Kasumi-1 (cell line): ENCODE results near the gene SLC15A4.
"Not testable (repeated sequence)": the region's sequence is repeated elsewhere in the genome, so short reads cannot be mapped to it uniquely, and the experiment has no call there.

Source experiments
- DNase-seq, 2 experiments: peaks; one replicate each; lab custom pipeline; 2025; lab: John Stamatoyannopoulos, UW

The SLC15A4 gene

DNA sequence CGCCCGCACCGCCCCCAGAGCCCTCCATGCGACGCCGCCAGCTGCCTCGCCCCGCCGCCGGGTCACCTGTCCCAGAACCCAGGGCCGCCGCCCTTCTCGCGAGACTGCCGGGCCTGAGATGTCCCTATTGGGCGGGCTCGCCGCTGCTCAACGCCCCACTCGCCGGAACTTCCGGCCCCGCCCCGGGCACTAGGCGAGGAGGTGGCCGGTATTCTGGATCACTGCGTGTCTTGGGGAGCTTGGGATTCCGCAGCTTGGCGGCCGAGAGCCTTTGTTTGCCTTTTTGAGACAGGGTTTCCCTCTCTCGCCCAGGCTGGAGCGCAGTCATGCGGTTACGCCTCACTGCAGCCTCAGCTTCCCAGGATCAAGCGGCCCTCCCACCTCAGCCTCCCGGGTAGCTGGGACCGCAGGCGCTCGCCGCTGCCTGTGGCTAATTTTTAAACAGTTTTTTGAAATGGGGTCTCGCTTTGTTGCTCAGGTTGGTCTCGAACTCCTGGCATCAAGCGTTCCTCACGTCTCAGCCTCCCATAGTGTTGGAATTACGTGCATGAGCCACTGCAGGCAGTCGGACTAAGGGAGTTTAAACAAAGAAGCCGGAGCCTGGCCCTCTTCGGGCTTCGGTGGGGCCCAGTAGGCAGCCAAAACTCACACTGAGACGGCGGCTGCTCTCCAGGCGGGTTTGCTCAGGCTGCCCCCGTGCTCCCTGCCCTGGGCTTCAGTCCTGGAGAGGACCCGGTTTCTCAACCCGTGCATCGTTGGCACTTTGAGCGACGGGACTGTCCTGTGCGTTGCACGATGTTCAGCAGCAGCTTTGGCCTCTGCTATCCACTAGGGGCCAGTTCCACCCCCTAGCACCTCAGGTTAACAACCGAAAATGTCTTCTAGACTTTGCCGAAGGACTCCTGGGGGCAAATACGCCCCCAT lies at the start of gene SLC15A4:
SLC15A4 (minus strand) TSS at position 43 of the 924 bp plus-strand sequence; CDS start at position 28, 15 bp downstream.
- peak; percentile 83 to 86 for DNase-seq

DNA sequence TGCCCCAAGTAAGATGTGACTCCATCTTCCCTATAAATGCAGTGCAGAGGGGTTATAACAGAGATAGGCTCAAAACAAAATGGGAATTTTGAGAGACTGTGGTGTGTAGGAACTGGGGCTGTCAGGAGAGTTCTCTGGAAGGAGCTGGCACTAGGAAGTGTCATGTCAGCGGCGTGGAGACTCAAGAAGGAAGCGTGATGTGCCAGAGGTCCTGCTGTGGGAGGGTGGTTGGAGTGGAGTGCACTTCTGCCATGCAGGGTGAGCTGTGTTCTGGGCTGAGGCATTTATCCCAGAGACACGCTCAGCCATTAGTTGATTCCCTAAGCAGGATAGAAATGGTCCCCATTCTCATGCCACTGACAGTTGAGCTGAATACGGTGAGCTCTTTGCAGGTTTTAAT lies 48.5 kb upstream of the SLC15A4 start:
- DNase-seq, result no peak

DNA sequence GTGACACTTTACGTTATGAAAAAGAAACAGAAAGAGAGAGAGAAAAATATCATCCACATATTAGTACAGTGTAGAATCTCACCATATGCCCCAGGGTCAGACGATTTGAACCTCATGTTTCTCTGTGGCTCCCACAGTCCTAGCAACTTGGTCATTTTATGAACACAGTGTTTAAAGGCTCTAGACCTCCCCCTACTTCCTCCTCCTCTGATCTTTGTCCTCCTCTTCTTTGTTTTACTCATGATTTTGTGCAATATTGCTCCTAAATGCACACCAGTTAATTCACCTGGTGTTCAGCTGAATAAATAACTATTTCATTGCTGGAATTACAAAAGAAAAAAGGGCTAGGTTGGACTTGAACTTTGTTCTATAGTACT lies 47.7 kb upstream of the SLC15A4 start:
- DNase-seq, result no peak

DNA sequence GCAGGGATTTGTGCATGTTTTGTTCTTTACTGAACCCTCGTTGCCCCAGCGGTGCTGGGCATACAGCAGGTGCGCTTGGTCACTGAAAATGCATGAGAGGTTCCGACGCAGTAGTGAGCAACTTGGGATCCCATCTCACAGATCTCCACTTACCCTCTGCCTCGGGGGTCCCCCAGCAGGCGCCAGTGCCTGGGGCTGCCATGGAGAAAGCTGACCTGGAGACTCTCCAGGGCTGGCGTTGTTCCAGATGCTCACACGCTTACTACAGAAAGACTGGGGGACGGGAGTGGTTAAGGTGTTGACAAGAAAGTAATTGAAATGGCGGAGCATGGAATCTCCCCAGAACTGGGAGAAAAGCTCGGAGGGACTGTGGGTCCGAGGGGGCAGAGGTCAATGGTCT lies 43.7 kb upstream of the SLC15A4 start:
- DNase-seq, result no peak

DNA sequence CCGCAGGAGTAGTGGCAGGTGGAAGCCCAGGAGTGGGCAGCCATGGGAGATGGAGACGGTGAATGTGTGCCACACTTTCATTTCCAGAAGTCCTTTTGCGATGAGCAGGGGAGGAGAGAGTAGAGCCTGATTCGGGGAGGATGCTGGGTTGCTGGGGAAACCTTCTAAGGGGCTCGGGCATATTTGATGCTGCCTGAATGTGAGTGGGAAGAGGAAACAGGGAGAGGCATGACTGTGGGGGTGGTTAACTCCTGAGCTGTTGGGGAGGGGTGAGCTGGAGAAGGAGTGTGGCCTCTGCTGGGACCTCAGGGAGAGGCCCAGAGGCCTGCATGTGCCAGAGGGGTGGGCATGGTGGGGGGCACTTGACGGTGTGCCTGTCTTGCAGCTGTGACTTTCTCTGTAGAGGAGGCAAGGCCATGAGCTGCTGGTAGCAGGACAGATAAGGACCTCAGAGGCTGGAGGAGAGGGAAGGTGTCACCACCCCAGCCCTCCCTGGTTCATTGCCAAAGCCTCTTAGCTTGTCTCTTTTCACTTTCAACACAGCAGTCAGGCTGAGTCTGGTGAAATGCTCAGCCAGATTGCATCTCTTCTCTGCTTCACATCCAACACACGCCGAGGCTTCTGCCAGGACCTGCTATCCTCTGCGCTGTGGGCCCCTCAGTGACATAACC lies 40.9 kb upstream of the SLC15A4 start:
- no peak for DNase-seq

DNA sequence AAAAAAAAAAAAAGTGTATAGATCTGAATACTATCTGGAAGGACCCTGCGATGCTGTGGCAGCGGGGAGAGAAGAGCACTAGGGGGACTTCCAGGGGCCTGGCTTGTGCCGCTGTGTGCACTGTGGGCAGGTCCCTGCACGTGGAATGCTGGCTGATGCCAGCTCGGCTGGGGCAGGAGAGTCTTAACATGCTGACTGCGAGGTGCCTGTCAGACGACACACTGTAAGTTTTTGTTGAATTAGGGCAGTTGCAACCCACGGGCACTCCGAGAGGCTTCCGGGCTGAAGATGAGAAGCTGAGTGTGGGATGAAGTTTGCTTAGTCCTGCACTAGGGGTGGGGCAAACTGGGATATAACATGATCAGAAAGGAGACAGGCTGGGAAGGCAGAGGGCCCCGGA lies 40.2 kb upstream of the SLC15A4 start:
- no peak for DNase-seq

DNA sequence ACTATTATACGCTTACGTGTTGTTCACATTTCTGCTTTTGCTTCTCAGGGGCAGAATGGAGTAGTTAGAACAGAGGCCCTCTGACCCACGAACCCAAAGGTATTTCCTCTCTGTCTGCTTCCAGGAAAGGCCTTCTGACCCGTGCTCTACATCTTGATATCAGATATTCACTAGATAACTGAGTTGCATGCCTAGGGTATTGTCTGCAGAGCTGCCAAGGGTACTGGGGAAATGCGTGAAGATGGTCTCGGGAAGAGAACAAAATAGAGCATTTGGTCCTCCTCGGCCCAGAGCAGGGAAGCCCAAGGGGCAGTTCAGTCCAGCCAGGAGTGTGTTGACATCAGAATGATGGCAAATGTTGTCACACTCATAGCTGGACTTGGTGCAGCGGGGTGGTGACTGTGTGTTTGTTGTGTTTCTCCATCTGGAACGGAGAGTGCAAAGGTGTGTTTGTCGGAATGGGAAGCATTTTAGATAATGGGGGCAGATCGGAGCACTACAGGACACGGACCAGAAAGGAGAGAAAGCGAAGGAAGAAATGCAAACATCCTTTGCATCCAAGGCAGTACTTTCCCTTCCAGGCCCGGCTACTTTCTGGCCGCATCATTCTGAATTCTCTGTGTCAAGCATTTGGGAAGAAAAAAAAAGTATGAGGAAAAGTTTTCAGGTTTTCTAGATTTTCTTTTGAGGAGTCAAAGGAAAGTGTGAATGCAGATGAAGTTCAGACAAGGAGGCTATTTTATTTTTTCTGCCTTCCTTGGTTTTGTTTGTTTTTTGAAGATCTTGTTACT lies 37.7 kb upstream of the SLC15A4 start:
- no peak for DNase-seq

DNA sequence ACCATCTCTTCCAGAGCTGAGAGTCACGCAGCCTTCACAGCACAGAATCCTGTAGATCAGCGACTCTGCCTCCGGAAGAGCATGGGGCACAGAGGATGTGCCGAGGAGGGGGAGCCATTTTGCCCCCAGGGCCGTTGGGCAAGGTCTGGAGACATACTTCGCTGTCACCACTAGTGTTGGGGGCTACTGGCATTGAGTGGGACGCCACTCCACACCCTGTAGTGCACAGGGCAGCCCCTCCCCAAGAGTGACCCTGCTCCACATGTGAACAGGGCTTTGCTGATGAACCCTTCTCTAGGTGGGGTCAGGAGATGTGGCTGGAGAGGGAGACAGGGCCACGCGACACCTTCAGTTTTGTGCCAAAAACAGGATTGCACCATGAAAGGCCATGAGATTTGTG lies 35.6 kb upstream of the SLC15A4 start:
- DNase-seq, result no peak

DNA sequence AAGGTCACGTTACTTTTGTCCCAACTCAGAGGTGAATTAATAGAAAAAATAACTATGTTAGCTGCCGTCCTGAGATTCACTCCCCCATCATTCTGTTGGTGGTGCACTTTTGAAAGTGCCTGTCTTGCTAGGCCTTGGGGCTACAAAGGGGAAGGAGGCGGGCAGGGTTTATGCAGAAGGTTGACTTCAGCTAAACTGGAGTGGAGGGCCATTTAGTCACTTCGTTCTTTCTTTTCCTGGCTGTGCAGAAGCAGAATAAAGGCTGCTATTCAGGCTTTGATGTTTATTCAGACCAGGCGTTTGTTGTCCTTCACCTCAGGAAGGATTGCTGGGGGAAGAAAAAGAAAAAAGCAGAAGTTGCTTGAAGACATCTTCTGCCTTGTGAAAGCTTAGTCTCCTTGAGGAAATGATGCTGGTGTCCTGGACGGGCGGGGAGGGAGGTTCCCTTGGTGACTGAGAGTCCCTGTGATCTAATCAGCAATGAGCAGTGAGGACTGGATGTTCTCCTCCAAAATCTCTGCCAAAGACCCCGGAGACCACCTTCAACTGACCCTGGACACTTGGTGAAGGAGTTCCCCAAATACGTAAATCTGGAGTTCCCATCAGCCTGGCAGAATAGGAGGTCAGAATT lies 33.5 kb upstream of the SLC15A4 start:
- no peak for DNase-seq

DNA sequence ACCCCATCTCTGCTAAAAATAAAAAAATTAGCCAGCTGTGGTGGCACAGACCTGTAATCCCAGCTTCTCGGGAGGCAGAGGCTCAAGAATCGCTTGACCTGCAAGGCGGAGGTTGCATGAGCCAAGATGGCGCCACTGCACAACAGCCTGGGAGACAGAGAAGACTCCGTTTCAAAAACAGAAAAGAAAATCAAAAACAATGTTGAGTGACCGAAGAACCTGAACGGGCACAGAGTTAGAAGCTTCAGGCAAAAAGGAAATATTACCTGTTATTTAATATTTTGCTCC lies 33.0 kb upstream of the SLC15A4 start:
- DNase-seq, result no peak

DNA sequence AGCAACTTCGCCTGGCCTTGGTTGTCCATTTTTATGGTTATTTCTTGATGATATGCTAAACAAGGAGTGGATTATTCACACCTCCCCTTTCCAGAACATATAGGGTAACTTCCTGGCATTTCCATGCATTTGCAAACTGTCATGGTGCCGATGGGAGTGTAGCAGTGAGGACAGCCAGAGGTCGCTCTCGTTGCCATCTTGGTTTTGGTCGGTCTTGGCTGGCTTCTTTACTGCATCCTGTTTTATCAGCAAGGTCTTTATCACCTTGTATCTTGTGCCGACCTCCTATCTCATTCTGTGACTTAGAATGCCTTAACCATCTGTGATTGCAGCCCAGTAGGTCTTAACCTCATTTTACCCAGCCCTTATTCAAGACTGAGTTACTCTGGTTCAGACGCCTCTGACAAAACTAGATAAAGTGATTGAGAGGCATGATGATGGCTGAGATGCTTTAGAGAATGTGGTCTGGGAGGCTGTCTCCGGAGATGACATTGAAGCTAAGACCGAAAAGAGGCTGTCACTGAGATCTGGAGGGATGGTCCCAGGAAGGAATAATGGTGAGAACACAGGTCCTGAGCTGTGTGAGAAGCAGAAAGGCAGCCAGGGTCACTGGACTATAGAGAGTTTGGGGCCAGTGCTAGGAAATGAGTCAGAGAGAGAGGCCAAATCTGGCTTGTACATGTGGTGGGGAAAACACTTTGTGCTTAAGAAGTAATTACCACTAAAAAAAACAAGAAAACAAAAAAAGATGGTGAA lies 32.5 kb upstream of the SLC15A4 start:
- DNase-seq, result no peak

DNA sequence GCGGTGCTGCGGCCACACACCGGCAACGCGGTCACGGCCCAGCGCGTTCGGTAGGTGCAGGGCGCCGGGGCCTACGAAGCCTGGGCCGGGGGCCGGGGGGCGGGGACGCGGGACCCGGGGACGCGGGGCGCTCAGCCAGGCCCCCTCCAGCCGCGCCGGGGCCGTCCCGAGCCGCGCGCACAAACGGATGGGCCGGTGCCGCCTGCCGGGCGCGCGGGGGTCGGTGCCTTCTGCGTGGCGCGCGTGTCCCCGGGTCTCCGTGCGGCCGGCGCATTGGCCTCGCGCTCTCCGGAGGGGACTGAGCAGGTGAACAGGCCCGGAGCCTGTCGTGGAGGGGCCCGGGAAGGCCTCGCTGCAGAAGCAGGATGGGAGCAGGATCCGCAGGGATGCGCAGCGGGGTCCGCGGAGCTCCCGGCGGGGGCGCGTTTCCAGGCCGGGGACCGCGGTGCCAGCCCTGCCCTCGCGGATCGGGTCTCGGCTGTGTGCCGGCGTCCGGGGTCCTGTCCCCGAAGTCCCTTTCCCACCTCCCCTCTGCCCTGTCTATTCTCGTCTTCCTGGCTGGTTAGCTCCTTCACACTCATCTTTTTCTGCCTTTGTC lies 29.9 kb upstream of the SLC15A4 start:
- DNase-seq, result no peak

DNA sequence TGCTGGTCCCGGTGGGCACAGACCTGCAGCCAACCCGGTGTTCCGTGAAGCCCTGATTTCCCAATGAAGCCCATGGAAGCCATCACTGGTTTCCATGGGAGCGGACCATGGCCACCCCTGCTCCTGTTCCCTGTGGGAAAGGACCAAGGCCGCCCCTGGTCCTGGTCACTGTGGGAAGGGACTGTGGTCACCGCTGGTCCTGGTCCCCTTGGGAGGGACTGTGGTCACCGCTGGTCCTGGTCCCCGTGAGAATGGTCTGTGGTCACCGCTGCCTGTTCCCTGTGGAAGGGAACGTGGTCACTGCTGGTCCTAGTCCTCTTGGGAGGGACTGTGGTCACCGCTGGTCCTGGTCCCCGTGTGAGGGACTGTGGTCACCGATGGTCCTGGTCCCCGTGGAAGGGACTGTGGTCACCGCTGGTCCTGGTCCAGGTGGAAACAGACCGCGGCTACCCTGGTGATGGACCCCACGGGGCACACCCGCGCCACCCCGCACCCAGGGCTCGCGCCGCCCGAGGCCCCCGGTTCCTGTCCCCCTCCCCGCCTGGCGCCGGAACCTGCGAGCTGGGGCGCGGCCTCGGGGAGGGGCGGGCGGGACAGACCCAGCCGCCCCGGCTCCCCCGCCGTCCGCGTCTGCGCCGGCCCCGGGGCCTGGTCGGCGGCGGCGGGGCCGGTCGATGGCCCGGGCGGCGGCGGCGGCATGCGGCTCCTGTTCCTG lies 29.3 kb upstream of the SLC15A4 start, which contains the start of gene GLT1D1:
GLT1D1 (plus strand) TSS at position 594 of the 715 bp plus-strand sequence; CDS start at position 698, 104 bp downstream.
- DNase-seq, result no peak

DNA sequence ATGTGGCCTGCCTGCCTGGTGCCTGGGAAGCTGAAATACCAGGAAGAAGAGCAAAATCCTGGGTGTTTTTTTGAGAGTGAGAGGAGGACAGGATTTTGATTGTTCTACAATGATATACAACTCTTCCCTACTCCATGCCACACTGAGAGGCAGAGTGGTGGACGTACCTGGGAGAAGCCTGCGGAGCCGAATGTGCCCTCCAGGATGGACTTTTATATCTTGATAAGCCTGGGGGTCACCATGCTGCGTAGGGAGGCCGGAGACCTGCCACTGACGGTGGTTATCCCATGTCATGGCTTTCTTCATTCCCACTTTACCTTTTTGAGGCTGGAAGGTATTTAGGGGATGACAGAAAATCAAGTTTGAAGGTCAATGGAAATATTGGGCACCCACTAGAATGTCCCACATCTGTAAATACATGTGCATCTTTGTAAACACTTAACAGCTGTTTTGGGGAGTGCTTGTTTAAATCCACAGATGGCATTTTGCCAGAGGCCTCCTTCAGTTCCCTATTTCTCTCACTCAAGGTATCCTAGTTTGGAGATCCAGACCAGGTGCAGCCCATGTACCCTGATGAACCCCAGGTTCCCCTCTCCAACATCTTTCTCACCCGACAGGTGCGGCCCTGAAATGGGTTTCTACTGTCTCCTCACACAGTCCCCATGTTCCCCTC lies 28.4 kb upstream of the SLC15A4 start:
- no peak for DNase-seq

DNA sequence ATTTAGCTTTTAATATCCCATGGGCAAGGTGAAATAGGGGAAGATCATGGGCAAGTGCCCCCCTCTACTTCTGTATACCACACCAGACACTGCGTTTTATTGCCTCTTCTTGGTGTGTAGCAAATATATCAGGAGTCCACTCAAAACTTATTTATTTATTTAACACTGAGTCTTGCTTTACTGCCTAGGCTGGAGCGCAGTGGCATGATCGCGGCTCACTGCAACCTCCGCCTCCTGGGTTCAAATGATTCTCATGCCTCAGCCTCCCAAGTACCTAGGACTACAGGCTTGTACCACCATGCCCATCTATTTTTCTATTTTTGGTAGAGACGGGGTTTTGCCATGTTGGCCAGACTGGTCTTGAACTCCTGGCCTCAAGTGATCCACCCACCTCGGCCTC lies 27.7 kb upstream of the SLC15A4 start:
- not testable (repeated sequence) for DNase-seq

DNA sequence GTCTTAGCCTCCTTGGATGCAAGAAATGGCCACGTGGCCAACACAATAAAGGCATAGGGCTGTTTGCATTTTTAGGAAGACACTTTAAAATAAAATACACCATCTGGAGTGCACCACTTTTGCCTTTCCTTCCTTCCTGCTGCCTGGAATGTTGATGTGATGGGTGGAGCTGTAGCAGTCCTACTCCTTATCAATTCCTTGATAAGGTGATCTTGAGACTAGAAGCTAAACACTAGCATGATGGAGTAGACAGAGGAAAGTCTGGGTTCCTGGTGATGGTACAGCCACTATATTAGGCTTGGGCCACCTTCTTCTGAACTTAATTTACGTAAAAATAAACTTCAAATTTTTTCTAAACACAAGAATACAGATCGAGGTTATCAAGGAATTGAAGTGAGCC lies 26.6 kb upstream of the SLC15A4 start:
- no peak for DNase-seq

DNA sequence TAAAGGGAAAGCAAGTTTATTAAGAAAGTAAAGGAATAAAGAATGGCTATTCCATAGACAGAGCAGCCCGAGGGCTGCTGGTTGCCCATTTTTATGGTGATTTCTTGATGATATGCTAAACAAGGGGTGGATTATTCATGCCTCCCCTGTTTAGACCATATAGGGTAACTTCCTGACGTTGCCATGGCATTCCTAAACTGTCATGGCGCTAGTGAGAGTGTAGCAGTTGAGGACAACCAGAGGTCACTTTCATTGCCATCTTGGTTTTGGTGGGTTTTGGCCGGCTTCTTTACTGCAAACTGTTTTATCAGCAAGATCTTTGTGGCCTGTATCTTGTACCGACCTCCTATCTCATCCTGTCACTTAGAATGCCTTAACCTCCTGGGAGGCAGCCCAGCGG lies 26.0 kb upstream of the SLC15A4 start:
- not testable (repeated sequence) for DNase-seq

DNA sequence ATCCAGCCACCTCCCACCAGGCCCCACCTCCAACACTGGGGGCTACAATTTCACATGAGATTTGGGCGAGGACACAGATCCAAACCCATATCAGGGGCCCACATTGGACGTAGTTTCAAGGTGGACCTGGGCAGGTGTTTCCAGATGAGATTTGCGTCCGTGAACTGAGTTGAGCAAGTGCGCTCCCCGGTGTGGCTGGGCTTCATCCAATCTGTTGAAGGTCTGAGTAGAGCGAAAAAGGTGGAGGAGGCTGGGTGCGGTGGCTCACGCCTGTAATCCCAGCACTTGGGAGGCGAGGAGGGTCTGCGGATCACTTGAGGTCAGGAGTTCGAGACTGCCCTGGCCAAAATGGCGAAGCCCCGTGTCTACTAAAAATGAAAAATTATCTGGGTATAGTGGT lies 24.6 kb upstream of the SLC15A4 start:
- DNase-seq, result no peak

DNA sequence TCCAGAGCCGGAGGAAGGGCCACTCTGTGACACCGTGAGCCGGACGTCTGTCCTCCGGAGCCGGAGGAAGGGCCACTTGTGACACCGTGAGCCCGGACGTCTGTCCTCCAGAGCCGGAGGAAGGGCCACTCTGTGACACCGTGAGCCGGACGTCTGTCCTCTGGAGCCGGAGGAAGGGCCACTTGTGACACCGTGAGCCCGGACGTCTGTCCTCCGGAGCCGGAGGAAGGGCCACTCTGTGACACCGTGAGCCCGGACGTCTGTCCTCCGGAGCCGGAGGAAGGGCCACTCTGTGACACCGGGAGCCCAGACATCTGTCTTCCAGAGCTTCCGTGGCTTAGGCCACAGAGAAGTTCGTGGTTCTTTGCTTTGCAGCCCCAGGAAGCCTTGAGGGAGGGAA lies 22.9 kb upstream of the SLC15A4 start:
- DNase-seq, result not testable (repeated sequence)
